Neuronal stem cell (in vitro differentiated cells): Measurements from ENCODE around the gene CBX2.

Source experiments
- DNase-seq: peaks from one replicate; pipeline ENCODE4 v3.0.0-alpha.2; 2013; ENCODE audit warnings: low spot score
- H2AFZ ChIP-seq: one replicate; pipeline ENCODE4 v1.6.1; 2013; ENCODE audit warnings: mild to moderate bottlenecking, low read length, inconsistent platforms
- H2AK5ac ChIP-seq: 2 replicates; pipeline ENCODE4 v1.6.1; 2013; ENCODE audit warnings: low read depth, mild to moderate bottlenecking, inconsistent platforms, low read length, moderate library complexity, mixed read lengths
- H2BK120ac ChIP-seq: 2 replicates; pipeline ENCODE4 v1.6.1; 2013; ENCODE audit warnings: low read depth, mild to moderate bottlenecking, inconsistent platforms, low read length, moderate library complexity, mixed read lengths
- H2BK12ac ChIP-seq: one replicate; pipeline ENCODE4 v1.6.1; 2013; ENCODE audit warnings: low read length, inconsistent platforms
- H2BK15ac ChIP-seq: 2 replicates; pipeline ENCODE4 v1.6.1; 2013; ENCODE audit warnings: mild to moderate bottlenecking, low read length, inconsistent platforms, mixed read lengths
- H2BK5ac ChIP-seq: one replicate; pipeline ENCODE4 v1.6.1; 2013; ENCODE audit warnings: inconsistent platforms, mild to moderate bottlenecking, low read length, moderate library complexity
- H3K14ac ChIP-seq: one replicate; pipeline ENCODE4 v1.6.1; 2013; ENCODE audit warnings: low read length, inconsistent platforms
- H3K18ac ChIP-seq: 2 replicates; pipeline ENCODE4 v1.6.1; 2013; ENCODE audit warnings: low read length, inconsistent platforms
- H3K23ac ChIP-seq: 2 replicates; pipeline ENCODE4 v1.6.1; 2013; ENCODE audit warnings: low read depth, mild to moderate bottlenecking, mixed read lengths, low read length, inconsistent platforms; ENCODE audit not compliant: poor library complexity
- H3K27ac ChIP-seq: replicated peaks from 3 replicates; pipeline ENCODE4 v1.5.1; 2013; ENCODE audit warnings: low read length, inconsistent platforms
- H3K27me3 ChIP-seq, 3 experiments: 2 replicates each; pipeline ENCODE4 v1.6.1; 2013; ENCODE audit warnings: low read length in 3 of 3, mild to moderate bottlenecking in 2 of 3, inconsistent platforms in 1 of 3, low read depth in 1 of 3, mixed read lengths in 1 of 3, moderate library complexity in 1 of 3; ENCODE audit not compliant: control insufficient read depth in 3 of 3, insufficient read depth in 3 of 3
- H3K36me3 ChIP-seq, 2 donors: replicated peaks in 1 of 2; 2 replicates each; pipeline ENCODE4 v1.6.1; 2013; ENCODE audit warnings: low read length in 2 of 2; ENCODE audit not compliant: control insufficient read depth in 2 of 2, insufficient read depth in 2 of 2
- H3K4ac ChIP-seq: 2 replicates; pipeline ENCODE4 v1.6.1; 2013; ENCODE audit warnings: inconsistent platforms, mild to moderate bottlenecking, low read length, moderate library complexity
- H3K4me1 ChIP-seq, 2 donors: 1 replicate in 1 of 2; 2 replicates in 1 of 2; pipeline ENCODE4 v1.6.1; 2013; ENCODE audit warnings: low read length in 2 of 2, low read depth in 1 of 2; ENCODE audit not compliant: control insufficient read depth in 2 of 2, insufficient read depth in 1 of 2
- H3K4me2 ChIP-seq: one replicate; pipeline ENCODE4 v1.6.1; 2013; ENCODE audit warnings: mild to moderate bottlenecking, low read length, inconsistent platforms; ENCODE audit not compliant: insufficient read depth, poor library complexity, severe bottlenecking
- H3K4me3 ChIP-seq, 2 donors: 2 replicates each; pipeline ENCODE4 v1.5.1; 2013; ENCODE audit warnings: low read length in 2 of 2, mild to moderate bottlenecking in 2 of 2, inconsistent platforms in 1 of 2, moderate library complexity in 1 of 2
- H3K79me1 ChIP-seq: one replicate; pipeline ENCODE4 v1.6.1; 2013; ENCODE audit warnings: low read depth, mild to moderate bottlenecking, inconsistent platforms, low read length, moderate library complexity
- H3K9ac ChIP-seq: one replicate; pipeline ENCODE4 v1.6.1; 2013; ENCODE audit warnings: mild to moderate bottlenecking, low read depth, low read length, inconsistent platforms; ENCODE audit not compliant: poor library complexity
- H3K9me3 ChIP-seq, 2 donors: replicated peaks in 1 of 2; 2 replicates each; pipeline versions ENCODE3 to v1.6.1; 2013; ENCODE audit warnings: low read length in 2 of 2, mild to moderate bottlenecking in 2 of 2, inconsistent platforms in 1 of 2, low read depth in 1 of 2, mixed read lengths in 1 of 2, moderate library complexity in 1 of 2; ENCODE audit not compliant: control insufficient read depth in 2 of 2, insufficient read depth in 1 of 2
- H4K8ac ChIP-seq: one replicate; pipeline ENCODE4 v1.6.1; 2013; ENCODE audit warnings: low read depth, mild to moderate bottlenecking, inconsistent platforms, low read length, moderate library complexity
- H4K91ac ChIP-seq: one replicate; pipeline ENCODE4 v1.6.1; 2013; ENCODE audit warnings: low read length, low read depth, mild to moderate bottlenecking, inconsistent platforms; ENCODE audit not compliant: poor library complexity
- WGBS, 2 donors: extraction: QIAGEN DNeasy Blood & Tissue Kit; methylation state at CpG; one replicate each; pipeline ENCODE4 v1.1.7; 2013; ENCODE audit warnings: missing lambda C conversion rate in 2 of 2, mixed read lengths in 1 of 2; ENCODE audit not compliant: insufficient read length in 2 of 2, insufficient replicate concordance in 1 of 2; ENCODE audit errors: extremely low coverage in 2 of 2; 5-methylcytosine and 5-hydroxymethylcytosine counted together

The CBX2 gene

DNA sequence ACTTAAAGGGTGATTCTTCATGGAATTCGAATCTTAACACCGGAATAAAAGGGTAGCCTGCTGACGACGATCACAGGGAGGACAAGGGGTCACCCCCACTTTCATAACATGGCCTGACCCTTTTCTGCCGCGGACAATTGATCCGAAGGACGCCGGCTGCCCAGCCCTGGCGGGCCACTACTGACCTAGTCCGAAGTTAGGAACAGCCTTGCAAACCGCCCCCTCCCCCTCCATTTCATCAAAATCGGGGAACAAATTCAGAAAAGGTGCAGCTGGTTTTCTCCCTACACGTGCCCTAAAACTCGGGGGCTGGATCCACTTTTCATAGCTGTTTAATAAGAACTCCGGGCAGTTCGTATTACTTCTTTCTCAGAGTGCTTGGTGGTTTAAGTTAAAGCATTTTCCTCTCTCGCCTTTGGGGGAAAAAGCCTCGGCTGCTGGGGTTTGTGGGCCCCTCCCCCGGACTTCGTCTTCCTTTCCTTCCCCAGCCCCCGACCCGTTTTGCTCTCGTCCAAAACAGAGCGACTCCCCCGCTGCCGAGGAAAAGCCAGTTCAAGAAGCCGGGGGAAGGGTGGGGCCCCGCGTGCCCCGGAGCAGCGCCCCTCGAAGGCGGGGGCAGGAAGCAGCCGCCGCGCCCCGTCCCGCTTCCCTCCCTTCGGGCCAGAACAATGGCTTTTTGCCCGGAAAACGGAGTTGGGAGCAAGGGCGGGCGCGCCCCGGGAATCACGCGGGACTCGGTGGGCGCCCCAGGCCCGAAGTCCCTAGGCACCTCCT is 641 bp upstream of the CBX2 start:
- H4K91ac ChIP-seq, result no peak overlapping the region
- peak; percentile 77 for DNase-seq
- peak overlapping the region; percentile 84 for H3K18ac ChIP-seq
- H3K27me3 ChIP-seq, result no peaks in the 10 kb centered on the region
- H2BK12ac ChIP-seq, result no peak overlapping the region
- no peak overlapping the region for H2BK15ac ChIP-seq
- H2AK5ac ChIP-seq, result peak overlapping the region; percentile 8
- H3K36me3 ChIP-seq, result peaks cover 28 to 35% of the 10 kb centered on the region in 2 donors
- no peak overlapping the region for H3K4ac ChIP-seq
- peaks cover 16 to 17% of the 10 kb centered on the region in 2 donors for H3K4me1 ChIP-seq
- no peak overlapping the region for H3K14ac ChIP-seq
- no peaks in the 10 kb centered on the region for H3K9me3 ChIP-seq
- no CpG with 5 or more reads among the region's 51 CpGs for WGBS, 2 donors
- no peak overlapping the region for H3K23ac ChIP-seq
- peak overlapping the region; percentile 77 for H2AFZ ChIP-seq
- H3K4me3 ChIP-seq, result peak overlapping the region; percentile 53 to 78
- no peak overlapping the region for H4K8ac ChIP-seq
- H3K79me1 ChIP-seq, result peaks cover 14% of the 10 kb centered on the region
- H3K27ac ChIP-seq, result peak overlapping the region; percentile 79
- H2BK5ac ChIP-seq, result no peak overlapping the region
- no peak overlapping the region for H3K9ac ChIP-seq
- no peak overlapping the region for H2BK120ac ChIP-seq
- H3K4me2 ChIP-seq, result peak overlapping the region; percentile 51

DNA sequence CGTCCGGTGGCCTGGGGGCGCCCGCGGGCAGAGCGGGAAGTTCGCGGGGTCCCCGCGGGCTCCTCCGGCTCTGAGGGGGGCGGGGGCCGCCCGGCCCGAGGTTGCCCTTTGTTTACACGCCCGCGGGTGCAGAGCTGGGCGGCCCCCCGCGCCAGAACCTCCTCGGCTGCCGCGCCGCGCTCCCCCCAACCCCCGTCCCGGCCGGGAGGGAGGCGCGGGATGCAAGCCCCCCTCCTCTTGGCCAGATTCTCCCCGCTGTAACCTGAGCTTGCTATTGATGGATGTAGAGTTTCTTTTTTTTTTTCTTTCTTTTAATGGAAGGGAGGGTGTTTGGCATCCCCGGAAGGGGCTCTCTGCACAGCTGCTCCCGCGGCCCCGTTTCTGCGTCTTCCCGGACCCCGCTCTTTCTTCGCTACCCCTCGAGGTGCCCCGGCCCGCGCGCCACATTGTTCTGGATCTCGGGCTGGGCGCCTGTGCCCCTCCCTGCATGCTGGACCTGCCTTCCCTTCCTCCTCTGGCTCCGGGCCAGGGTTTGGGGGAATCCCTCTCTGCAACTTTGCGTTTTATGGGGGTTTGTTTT is 646 bp downstream of the CBX2 start:
- H4K8ac ChIP-seq, result no peak overlapping the region
- WGBS, 2 donors, result no CpG with 5 or more reads among the region's 49 CpGs
- H3K4me1 ChIP-seq, result peaks cover 16 to 17% of the 10 kb centered on the region in 2 donors
- H2BK12ac ChIP-seq, result no peak overlapping the region
- H2BK5ac ChIP-seq, result peak overlapping the region; percentile 14
- no peak overlapping the region for H3K23ac ChIP-seq
- H3K36me3 ChIP-seq, result peaks cover 38 to 48% of the 10 kb centered on the region in 2 donors
- H2BK15ac ChIP-seq, result peak overlapping the region; percentile 33
- peaks cover 15% of the 10 kb centered on the region for H3K79me1 ChIP-seq
- no peaks in the 10 kb centered on the region for H3K27me3 ChIP-seq
- H2AK5ac ChIP-seq, result peak overlapping the region; percentile 81
- peak; percentile 59 for DNase-seq
- H2AFZ ChIP-seq, result peak overlapping the region; percentile 71
- H3K4ac ChIP-seq, result no peak overlapping the region
- peak overlapping the region; percentile 95 for H3K9ac ChIP-seq
- peak overlapping the region; percentile 82 for H3K4me2 ChIP-seq
- peak overlapping the region; percentile 93 for H3K27ac ChIP-seq
- peak overlapping the region; percentile 78 to 96 for H3K4me3 ChIP-seq
- no peaks in the 10 kb centered on the region for H3K9me3 ChIP-seq
- H3K18ac ChIP-seq, result peak overlapping the region; percentile 98
- no peak overlapping the region for H3K14ac ChIP-seq
- H2BK120ac ChIP-seq, result no peak overlapping the region
- no peak overlapping the region for H4K91ac ChIP-seq

DNA sequence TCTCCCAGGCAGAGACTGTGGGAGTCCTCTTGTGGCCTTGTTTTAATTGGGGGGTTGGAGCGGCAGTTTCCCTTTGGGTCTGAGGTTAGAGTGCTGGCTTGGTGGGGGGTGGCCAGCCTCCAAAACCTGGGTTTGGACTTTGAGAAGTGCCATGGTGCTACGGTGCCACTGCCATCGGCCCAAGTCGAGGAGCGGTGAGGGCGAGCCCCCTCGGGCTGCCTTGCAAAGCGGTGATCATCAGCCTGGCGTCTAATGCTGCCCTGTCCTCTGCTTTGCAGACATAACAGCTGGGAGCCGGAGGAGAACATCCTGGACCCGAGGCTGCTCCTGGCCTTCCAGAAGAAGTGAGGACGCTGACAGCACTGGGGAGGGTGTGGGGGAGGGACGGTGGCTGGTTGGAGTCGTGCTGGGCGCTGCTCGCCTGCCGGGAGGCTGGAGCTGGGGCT is 1.2 kb downstream of the CBX2 start:
- Histone ChIP-seq H2BK5ac (peak overlapping the region; percentile 14), H3K23ac (no peak overlapping the region), H3K36me3 (peaks cover 41 to 53% of the 10 kb centered on the region in 2 donors), H3K4me3 (peak overlapping the region; percentile 78 to 96), H2BK15ac (no peak overlapping the region), H3K4me1 (peaks cover 16 to 17% of the 10 kb centered on the region in 2 donors), H4K8ac (no peak overlapping the region), H3K27ac (peak overlapping the region; percentile 93), H3K79me1 (peaks cover 18% of the 10 kb centered on the region), H3K9ac (peak overlapping the region; percentile 71), H2BK120ac (no peak overlapping the region), H2BK12ac (no peak overlapping the region), H2AFZ (peak overlapping the region; percentile 71), H3K4me2 (peak overlapping the region; percentile 82), H2AK5ac (no peak overlapping the region), H3K4ac (no peak overlapping the region), H4K91ac (no peak overlapping the region), H3K18ac (peak overlapping the region; percentile 84), H3K14ac (no peak overlapping the region), H3K9me3 (no peaks in the 10 kb centered on the region), H3K27me3 (no peaks in the 10 kb centered on the region)
- no CpG with 5 or more reads among the region's 17 CpGs for WGBS, 2 donors
- no peak for DNase-seq

DNA sequence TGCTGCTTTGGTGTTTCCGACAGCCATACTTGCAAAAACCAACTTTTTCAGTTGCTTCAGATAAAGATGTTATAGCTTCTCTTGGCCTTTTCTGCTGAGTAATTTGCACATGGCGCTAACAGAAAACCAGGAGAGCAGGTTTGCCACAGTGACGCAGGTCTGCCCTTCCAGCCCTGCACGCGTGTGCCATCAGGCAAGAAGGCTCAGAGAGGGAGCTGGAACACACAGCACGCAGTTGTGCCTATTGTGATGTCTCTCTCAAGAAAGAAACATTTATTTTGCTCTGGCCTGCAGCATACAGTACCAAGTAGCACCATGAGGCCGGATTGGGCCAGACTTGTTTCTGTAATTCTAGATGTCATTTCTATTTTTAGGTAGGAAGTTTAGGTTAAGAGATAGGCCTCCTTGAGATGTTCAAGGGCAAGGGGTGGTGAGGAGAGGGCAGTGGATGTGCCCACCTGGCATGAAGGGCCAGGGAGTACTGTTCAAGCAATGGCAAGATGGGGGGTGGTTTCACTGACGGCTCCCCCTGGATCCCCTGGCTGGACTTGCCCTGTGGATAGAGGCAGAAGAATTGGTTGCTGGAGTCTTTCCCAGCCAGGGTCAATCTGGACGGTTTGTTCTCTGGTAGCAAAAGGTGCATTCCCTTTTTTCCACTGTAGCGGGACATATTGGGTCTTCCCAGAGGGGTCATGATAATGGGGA is 1.9 kb downstream of the CBX2 start:
- Histone ChIP-seq H2BK120ac (no peak overlapping the region), H3K14ac (no peak overlapping the region), H2BK15ac (no peak overlapping the region), H3K79me1 (peaks cover 18% of the 10 kb centered on the region), H3K27ac (no peak overlapping the region), H3K9ac (no peak overlapping the region), H3K9me3 (no peaks in the 10 kb centered on the region), H3K23ac (no peak overlapping the region), H3K4me2 (peak overlapping the region; percentile 82), H3K36me3 (peaks cover 45 to 60% of the 10 kb centered on the region in 2 donors), H4K91ac (no peak overlapping the region), H2BK5ac (no peak overlapping the region), H3K18ac (no peak overlapping the region), H2BK12ac (no peak overlapping the region), H2AK5ac (no peak overlapping the region), H3K4me1 (peaks cover 16 to 17% of the 10 kb centered on the region in 2 donors), H2AFZ (no peak overlapping the region), H3K27me3 (no peaks in the 10 kb centered on the region), H3K4ac (no peak overlapping the region), H3K4me3 (peak overlapping the region; percentile 78 to 96), H4K8ac (no peak overlapping the region)
- WGBS, 2 donors, result no CpG with 5 or more reads among the region's 10 CpGs
- DNase-seq, result no peak
